Keratinocyte (primary cell): ENCODE measurements around the gene PDXDC1.
"Not testable (repeated sequence)": the region's sequence is repeated elsewhere in the genome, so short reads cannot be mapped to it uniquely, and the experiment has no call there.

ENCODE experiments used
- EZH2 ChIP-seq: IDR thresholded peaks from one replicate; pipeline ENCODE4 v1.6.1; 2012; ENCODE audit warnings: inconsistent platforms, mild to moderate bottlenecking, low read length, moderate library complexity
- TF ChIP-seq, protein P1 (sequence below), 3 experiments: IDR thresholded peaks in 1 of 3; conservative IDR thresholded peaks in 1 of 3; optimal IDR thresholded peaks in 1 of 3; 2 replicates in 2 of 3; 3 replicates in 1 of 3; pipeline versions ENCODE3 to v1.5.1; 2011; ENCODE audit warnings: low read length in 3 of 3, mild to moderate bottlenecking in 3 of 3, moderate library complexity in 2 of 3, control low read depth in 1 of 3, inconsistent platforms in 1 of 3; ENCODE audit not compliant: insufficient read depth in 2 of 3; ENCODE audit errors: extremely low read depth in 1 of 3

DNA sequence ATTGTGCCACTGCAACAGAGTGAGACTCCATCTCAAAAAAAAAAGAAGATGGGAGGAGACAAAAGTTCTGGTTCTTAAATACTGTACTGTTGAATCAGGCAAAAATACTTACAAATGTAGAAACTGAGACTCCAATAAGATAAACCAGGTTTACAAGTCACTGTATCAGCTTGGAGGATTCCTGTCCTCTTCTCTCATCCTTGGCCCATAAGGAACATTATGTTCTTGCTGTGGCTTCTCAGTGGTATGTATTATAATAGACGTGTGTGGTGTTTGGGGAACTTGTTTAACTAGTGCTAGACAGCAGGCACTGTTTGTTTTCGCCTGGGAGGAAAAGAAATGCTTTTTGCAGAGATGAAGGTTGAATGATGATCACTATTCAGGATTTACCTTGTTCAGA lies 7.7 kb downstream of the PDXDC1 start:
- TF ChIP-seq, protein P1, sequence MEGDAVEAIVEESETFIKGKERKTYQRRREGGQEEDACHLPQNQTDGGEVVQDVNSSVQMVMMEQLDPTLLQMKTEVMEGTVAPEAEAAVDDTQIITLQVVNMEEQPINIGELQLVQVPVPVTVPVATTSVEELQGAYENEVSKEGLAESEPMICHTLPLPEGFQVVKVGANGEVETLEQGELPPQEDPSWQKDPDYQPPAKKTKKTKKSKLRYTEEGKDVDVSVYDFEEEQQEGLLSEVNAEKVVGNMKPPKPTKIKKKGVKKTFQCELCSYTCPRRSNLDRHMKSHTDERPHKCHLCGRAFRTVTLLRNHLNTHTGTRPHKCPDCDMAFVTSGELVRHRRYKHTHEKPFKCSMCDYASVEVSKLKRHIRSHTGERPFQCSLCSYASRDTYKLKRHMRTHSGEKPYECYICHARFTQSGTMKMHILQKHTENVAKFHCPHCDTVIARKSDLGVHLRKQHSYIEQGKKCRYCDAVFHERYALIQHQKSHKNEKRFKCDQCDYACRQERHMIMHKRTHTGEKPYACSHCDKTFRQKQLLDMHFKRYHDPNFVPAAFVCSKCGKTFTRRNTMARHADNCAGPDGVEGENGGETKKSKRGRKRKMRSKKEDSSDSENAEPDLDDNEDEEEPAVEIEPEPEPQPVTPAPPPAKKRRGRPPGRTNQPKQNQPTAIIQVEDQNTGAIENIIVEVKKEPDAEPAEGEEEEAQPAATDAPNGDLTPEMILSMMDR (optimal IDR thresholded peaks at IDR 0.05 in 1 of 3, IDR thresholded peaks at IDR 0.05 in 1 of 3, conservative IDR thresholded peaks at IDR 0.05 in 1 of 3; ENCODE audit: extremely low read depth in 1 of 3, insufficient read depth in 2 of 3, low read length in 3 of 3): not testable (repeated sequence)
- TF ChIP-seq EZH2: not testable (repeated sequence)
